ENCODE results near the gene AKAP3. TPM values are rescaled to one million over a fixed set of nuclear protein-coding genes. Genes with fewer than 3 reads are reported as not detected.

AKAP3 gene
- total and polyA plus RNA-seq, 12 donors, result 0.93 to 6.1 (median 3.5) TPM

- Histone ChIP-seq H3K9me3 (no peaks in the 10 kb centered on the region), H3K36me3 (no peaks in the 10 kb centered on the region), H3K4me1 (peaks cover 0 to 33% (median 0%) of the 10 kb centered on the region in 9 donors), H3K4me3 (no peak overlapping the region), H3K27me3 (peaks cover 0 to 9% (median 4%) of the 10 kb centered on the region in 7 donors), H3K27ac (peak overlapping the region in 1 of 10 donors; percentile 80)
- peak in 7 of 8 donors; percentile 13 to 68 (median 48) for ATAC-seq
- intact Hi-C loops (cut with DNase I), result no loop called here
- no peak for TF ChIP-seq CTCF (IDR thresholded peaks at IDR 0.05)
- DNase-seq, result no peak
- WGBS, 2 donors, result 70 to 71% methylated on average over 3 of the region's 3 CpGs
These were observed 81.6 kb downstream of the AKAP3 start for GRCh38 chr12:4567073-4567881.

- H3K4me3 ChIP-seq, result no peak overlapping the region
- 78 to 88% methylated on average over 2 of the region's 2 CpGs for WGBS, 2 donors
- intact Hi-C loops (cut with DNase I), result no loop called here
- no peaks in the 10 kb centered on the region for H3K9me3 ChIP-seq
- peaks cover 0 to 13% (median 4%) of the 10 kb centered on the region in 7 donors for H3K27me3 ChIP-seq
- TF ChIP-seq CTCF (IDR thresholded peaks at IDR 0.05), result no peak
- no peak for ATAC-seq
- H3K27ac ChIP-seq, result peak overlapping the region in 1 of 10 donors; percentile 80
- H3K36me3 ChIP-seq, result no peaks in the 10 kb centered on the region
- H3K4me1 ChIP-seq, result peaks cover 0 to 41% (median 3%) of the 10 kb centered on the region in 9 donors
- DNase-seq, result no peak
These were observed 82.4 kb downstream of the AKAP3 start for GRCh38 chr12:4566474-4566873.

Other genes starting within 250 kb of the AKAP3 start
- not detected for gene FGF6, start 203.2 kb downstream of the AKAP3 start, total RNA-seq
- gene FGF6, start 203.2 kb downstream of the AKAP3 start, polyA plus RNA-seq, result not detected
- 1 to 10 TPM in 8 of 10 donors, under 1 TPM in 2; 0.35 to 3.4 (median 1.2) TPM for gene RAD51AP1, start 110.2 kb downstream of the AKAP3 start, total RNA-seq
- under 1 TPM; 0.46 to 0.59 TPM for gene RAD51AP1, start 110.2 kb downstream of the AKAP3 start, polyA plus RNA-seq
- gene DYRK4, start 86.8 kb downstream of the AKAP3 start, total RNA-seq, result 10 to 100 TPM; 21.2 to 34.3 (median 28.2) TPM
- gene DYRK4, start 86.8 kb downstream of the AKAP3 start, polyA plus RNA-seq, result 10 to 100 TPM; 40.4 to 64.5 TPM
- 100 to 1,000 TPM; 209 to 371 (median 332) TPM for gene NDUFA9, start 63 bp upstream of the AKAP3 start, total RNA-seq
- gene NDUFA9, start 63 bp upstream of the AKAP3 start, polyA plus RNA-seq, result 100 to 1,000 TPM; 173 to 206 TPM
- gene GALNT8, start 71.3 kb upstream of the AKAP3 start, total RNA-seq, result 1 to 10 TPM; 1.1 to 5.7 (median 1.6) TPM
- gene GALNT8, start 71.3 kb upstream of the AKAP3 start, polyA plus RNA-seq, result 1 to 10 TPM in 1 of 2 donors, under 1 TPM in 1; 0.42 to 1.3 TPM